Liver (tissue), 3 donors: Measurements from ENCODE around the gene PIP4K2A.

ENCODE experiments used
- TF ChIP-seq, protein P1 (sequence below): fragments of 150-350 bp; IDR thresholded peaks from 2 replicates; pipeline ENCODE4 v1.5.1; 2017; ENCODE audit warnings: improper control_type of control experiment, low read depth, low read length; ENCODE audit not compliant: missing input control
- TF ChIP-seq, protein P2 (sequence below): IDR thresholded peaks from 2 replicates; pipeline ENCODE4 v1.6.1; 2016; ENCODE audit warnings: antibody characterized with exemption
- donor health status: healthy.
- donor health status: healthy.

DNA sequence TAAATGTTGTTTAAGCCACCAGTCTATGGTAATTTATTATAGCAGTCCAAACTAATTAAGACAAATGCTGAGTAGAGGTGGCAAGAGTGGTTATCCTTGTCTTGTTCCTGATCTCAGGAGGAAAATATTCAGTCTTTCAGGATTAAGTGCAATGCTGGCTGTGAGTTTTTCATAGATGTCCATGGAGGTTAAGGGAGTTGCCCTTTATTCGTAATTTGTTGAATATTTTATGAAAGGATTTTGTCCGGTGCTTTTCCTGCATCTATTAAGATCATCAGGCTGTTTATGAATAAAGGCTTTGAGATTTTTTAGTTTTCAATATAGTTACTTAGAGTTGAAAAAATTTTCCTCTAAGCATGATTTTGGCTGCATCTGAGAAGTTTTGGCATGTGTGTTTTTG, 186.9 kb downstream of the PIP4K2A start:
- TF ChIP-seq, protein P1, sequence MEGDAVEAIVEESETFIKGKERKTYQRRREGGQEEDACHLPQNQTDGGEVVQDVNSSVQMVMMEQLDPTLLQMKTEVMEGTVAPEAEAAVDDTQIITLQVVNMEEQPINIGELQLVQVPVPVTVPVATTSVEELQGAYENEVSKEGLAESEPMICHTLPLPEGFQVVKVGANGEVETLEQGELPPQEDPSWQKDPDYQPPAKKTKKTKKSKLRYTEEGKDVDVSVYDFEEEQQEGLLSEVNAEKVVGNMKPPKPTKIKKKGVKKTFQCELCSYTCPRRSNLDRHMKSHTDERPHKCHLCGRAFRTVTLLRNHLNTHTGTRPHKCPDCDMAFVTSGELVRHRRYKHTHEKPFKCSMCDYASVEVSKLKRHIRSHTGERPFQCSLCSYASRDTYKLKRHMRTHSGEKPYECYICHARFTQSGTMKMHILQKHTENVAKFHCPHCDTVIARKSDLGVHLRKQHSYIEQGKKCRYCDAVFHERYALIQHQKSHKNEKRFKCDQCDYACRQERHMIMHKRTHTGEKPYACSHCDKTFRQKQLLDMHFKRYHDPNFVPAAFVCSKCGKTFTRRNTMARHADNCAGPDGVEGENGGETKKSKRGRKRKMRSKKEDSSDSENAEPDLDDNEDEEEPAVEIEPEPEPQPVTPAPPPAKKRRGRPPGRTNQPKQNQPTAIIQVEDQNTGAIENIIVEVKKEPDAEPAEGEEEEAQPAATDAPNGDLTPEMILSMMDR, result no peak
- TF ChIP-seq, protein P2, sequence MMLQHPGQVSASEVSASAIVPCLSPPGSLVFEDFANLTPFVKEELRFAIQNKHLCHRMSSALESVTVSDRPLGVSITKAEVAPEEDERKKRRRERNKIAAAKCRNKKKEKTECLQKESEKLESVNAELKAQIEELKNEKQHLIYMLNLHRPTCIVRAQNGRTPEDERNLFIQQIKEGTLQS, result no peak
